GM23338 (cell line): ENCODE data around the gene PHKB. TPM values are rescaled to one million over a fixed set of nuclear protein-coding genes. Genes with fewer than 3 reads are reported as not detected.

ENCODE experiments used
- ATAC-seq: fragments of 200-7000 bp; cut with Tn5 transposase; 3 replicates; pipeline ENCODE4 v1.9.1; 2020
- DNase-seq: peaks from one replicate; pipeline ENCODE4 v3.0.0-alpha.2; 2015; ENCODE audit warnings: low spot score
- H2AFZ ChIP-seq: fragments of 200-600 bp; sonication (generic); 2 replicates; pipeline ENCODE4 v1.8.0; 2016; ENCODE audit warnings: antibody characterized with exemption, mild to moderate bottlenecking, moderate library complexity
- H3F3A ChIP-seq: fragments of 200-600 bp; sonication (generic); replicated peaks from 2 replicates; pipeline ENCODE4 v1.8.0; 2017; ENCODE audit warnings: antibody characterized with exemption, mixed run types, low read depth
- H3K27ac ChIP-seq: fragments of 200-600 bp; sonication (generic); 2 replicates; pipeline ENCODE4 v1.6.1; 2016; ENCODE audit warnings: low read depth
- H3K27me3 ChIP-seq: fragments of 200-600 bp; sonication (generic); 2 replicates; pipeline ENCODE4 v1.8.0; 2016; ENCODE audit warnings: mild to moderate bottlenecking, mixed run types, moderate library complexity; ENCODE audit not compliant: insufficient read depth
- H3K36me3 ChIP-seq: fragments of 200-600 bp; sonication (generic); 2 replicates; pipeline ENCODE4 v1.8.0; 2016; ENCODE audit warnings: mild to moderate bottlenecking; ENCODE audit not compliant: insufficient read depth
- H3K4me1 ChIP-seq: fragments of 200-600 bp; sonication (generic); 2 replicates; pipeline ENCODE4 v1.8.0; 2016; ENCODE audit warnings: mild to moderate bottlenecking, moderate library complexity; ENCODE audit not compliant: insufficient read depth
- H3K4me2 ChIP-seq: fragments of 200-600 bp; sonication (generic); 2 replicates; pipeline ENCODE4 v1.7.1; 2017; ENCODE audit warnings: mixed run types
- H3K4me3 ChIP-seq: fragments of 200-600 bp; sonication (generic); 2 replicates; pipeline ENCODE4 v1.6.1; 2016; ENCODE audit warnings: mixed run types
- H3K79me2 ChIP-seq: fragments of 200-600 bp; sonication (generic); replicated peaks from 2 replicates; pipeline ENCODE4 v1.8.0; 2017; ENCODE audit warnings: mild to moderate bottlenecking; ENCODE audit not compliant: insufficient read depth
- H3K9me2 ChIP-seq: fragments of 200-600 bp; sonication (generic); 2 replicates; pipeline ENCODE4 v1.8.0; 2017; ENCODE audit not compliant: insufficient read depth
- H4K20me1 ChIP-seq: fragments of 200-600 bp; sonication (generic); replicated peaks from 2 replicates; pipeline ENCODE4 v1.8.0; 2017; ENCODE audit warnings: mild to moderate bottlenecking; ENCODE audit not compliant: insufficient read depth
- H3K27ac Mint-ChIP-seq: 2 replicates; pipeline ENCODE4 v1.8.0; 2020; ENCODE audit warnings: inconsistent platforms, mild to moderate bottlenecking, moderate library complexity, mixed read lengths
- H3K27me3 Mint-ChIP-seq: 3 replicates; pipeline ENCODE4 v1.8.0; 2022; ENCODE audit warnings: low read depth, mild to moderate bottlenecking, moderate library complexity, mixed read lengths, inconsistent platforms; ENCODE audit not compliant: insufficient read depth, poor library complexity
- H3K36me3 Mint-ChIP-seq: 3 replicates; pipeline ENCODE4 v1.8.0; 2021; ENCODE audit warnings: low read depth, mild to moderate bottlenecking, inconsistent platforms, moderate library complexity, mixed read lengths
- H3K4me1 Mint-ChIP-seq: 3 replicates; pipeline ENCODE4 v1.8.0; 2020; ENCODE audit warnings: mild to moderate bottlenecking, inconsistent platforms, mixed read lengths
- H3K4me3 Mint-ChIP-seq: 3 replicates; pipeline ENCODE4 v1.8.0; 2021; ENCODE audit warnings: moderate library complexity, mild to moderate bottlenecking, inconsistent platforms, mixed read lengths
- H3K9me3 Mint-ChIP-seq: 3 replicates; pipeline ENCODE4 v1.8.0; 2020; ENCODE audit warnings: moderate library complexity, mild to moderate bottlenecking, inconsistent platforms, mixed read lengths
- CREB1 ChIP-seq: fragments of 250-450 bp; sonication (Bioruptor Pico); IDR thresholded peaks from 2 replicates; pipeline ENCODE4 v1.5.0; 2020; ENCODE audit warnings: low read depth, mild to moderate bottlenecking, moderate library complexity
- STAT1 ChIP-seq: IDR thresholded peaks from one replicate; pipeline ENCODE4 v1.6.1; 2016; ENCODE audit warnings: antibody characterized with exemption; ENCODE audit not compliant: unreplicated experiment
- polyA plus RNA-seq: library from polyadenylated mRNA; unstranded; fragments of >200 nt; fragmentation: Nextera tagmentation; extraction: Ambion mirVana; gene quantifications from 2 replicates; pipeline ENCODE4 v1.2.1, GENCODE V29; 2016
- total RNA-seq: library from RNA; depleted of rRNA; stranded (reverse); fragments of >200 nt; shearing (Covaris generic); gene quantifications from 2 replicates; pipeline ENCODE4 v1.2.3, GENCODE V29; 2014
- TF ChIP-seq, protein P1 (sequence below): fragments of 250-450 bp; sonication (Bioruptor Pico); IDR thresholded peaks from 2 replicates; pipeline ENCODE4 v1.5.0; 2020; ENCODE audit warnings: mild to moderate bottlenecking, moderate library complexity

The PHKB gene
- total and polyA plus RNA-seq, 2 experiments from 2014 or later: 20.3 to 57.3 TPM

DNA sequence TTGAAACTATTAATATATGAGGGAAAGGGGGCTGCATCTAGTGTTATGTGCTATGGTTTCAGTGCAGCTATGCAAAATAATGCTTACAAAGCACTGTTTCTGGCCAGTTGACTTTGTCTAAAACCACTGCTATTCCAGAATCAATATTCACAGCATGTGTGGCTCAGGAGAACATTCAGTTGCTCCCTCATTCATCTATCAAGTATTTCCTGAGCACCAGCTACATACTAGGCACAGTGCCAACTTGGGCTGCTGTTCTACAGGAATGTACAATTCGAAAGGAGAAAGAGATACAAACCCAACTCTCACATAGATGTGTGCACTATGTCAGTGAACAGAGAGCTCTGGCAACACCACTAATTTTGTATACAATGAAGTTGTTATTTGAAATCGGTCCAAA lies 183.0 kb downstream of the PHKB start:
- Histone ChIP-seq H3K4me2 (no peak overlapping the region), H4K20me1 (no peaks in the 10 kb centered on the region), H3K36me3 (no peaks in the 10 kb centered on the region), H3K27ac (no peak overlapping the region), H3K4me1 (no peaks in the 10 kb centered on the region), H3K79me2 (no peaks in the 10 kb centered on the region), H2AFZ (no peak overlapping the region), H3F3A (no peaks in the 10 kb centered on the region), H3K9me2 (no peaks in the 10 kb centered on the region), H3K4me3 (no peak overlapping the region), H3K27me3 (no peaks in the 10 kb centered on the region)
- Mint-ChIP-seq H3K36me3 (peaks cover 2% of the 10 kb centered on the region; the same call in 2 of the 3 replicates), H3K4me3 (no peak overlapping the region), H3K4me1 (peaks cover 8% of the 10 kb centered on the region), H3K27me3 (peaks cover 1% of the 10 kb centered on the region), H3K27ac (no peak overlapping the region), H3K9me3 (no peaks in the 10 kb centered on the region)
- ATAC-seq: no peak
- TF ChIP-seq STAT1 (no peak), CREB1 (CRISPR knock-in tag) (no peak)
- DNase-seq: no peak

DNA sequence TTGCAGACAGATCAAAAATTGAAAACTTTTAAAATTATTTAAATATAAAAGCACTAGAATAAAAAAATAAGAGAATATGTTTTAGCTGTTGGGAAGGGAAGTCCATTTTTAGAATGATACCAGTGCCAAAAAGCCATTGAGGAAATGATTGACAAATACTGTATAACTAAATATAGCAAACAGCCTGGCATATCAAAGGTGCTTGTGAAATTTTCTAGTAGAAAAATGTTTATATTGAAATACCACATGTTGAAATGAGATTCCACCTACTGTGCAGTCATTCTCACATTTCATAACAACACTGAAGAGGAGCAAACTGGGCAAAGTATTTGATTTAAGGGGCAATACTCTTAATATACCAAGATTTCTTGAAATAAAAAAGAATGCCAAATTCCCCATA lies 183.5 kb downstream of the PHKB start:
- no peak overlapping the region for H3K27ac Mint-ChIP-seq

More for the DNA sequence above, 183.5 kb downstream of the PHKB start:
- no peaks in the 10 kb centered on the region for H4K20me1 ChIP-seq
- H3K4me1 Mint-ChIP-seq: peaks cover 8% of the 10 kb centered on the region
- no peak overlapping the region for H2AFZ ChIP-seq
- H3K4me3 Mint-ChIP-seq: no peak overlapping the region
- no peaks in the 10 kb centered on the region for H3K36me3 ChIP-seq
- no peak overlapping the region for H3K27ac ChIP-seq
- peaks cover 2% of the 10 kb centered on the region; the same call in 2 of the 3 replicates for H3K36me3 Mint-ChIP-seq
- H3K4me2 ChIP-seq: no peak overlapping the region
- no peaks in the 10 kb centered on the region for H3K9me3 Mint-ChIP-seq
- no peaks in the 10 kb centered on the region for H3K4me1 ChIP-seq
- TF ChIP-seq, protein P1, sequence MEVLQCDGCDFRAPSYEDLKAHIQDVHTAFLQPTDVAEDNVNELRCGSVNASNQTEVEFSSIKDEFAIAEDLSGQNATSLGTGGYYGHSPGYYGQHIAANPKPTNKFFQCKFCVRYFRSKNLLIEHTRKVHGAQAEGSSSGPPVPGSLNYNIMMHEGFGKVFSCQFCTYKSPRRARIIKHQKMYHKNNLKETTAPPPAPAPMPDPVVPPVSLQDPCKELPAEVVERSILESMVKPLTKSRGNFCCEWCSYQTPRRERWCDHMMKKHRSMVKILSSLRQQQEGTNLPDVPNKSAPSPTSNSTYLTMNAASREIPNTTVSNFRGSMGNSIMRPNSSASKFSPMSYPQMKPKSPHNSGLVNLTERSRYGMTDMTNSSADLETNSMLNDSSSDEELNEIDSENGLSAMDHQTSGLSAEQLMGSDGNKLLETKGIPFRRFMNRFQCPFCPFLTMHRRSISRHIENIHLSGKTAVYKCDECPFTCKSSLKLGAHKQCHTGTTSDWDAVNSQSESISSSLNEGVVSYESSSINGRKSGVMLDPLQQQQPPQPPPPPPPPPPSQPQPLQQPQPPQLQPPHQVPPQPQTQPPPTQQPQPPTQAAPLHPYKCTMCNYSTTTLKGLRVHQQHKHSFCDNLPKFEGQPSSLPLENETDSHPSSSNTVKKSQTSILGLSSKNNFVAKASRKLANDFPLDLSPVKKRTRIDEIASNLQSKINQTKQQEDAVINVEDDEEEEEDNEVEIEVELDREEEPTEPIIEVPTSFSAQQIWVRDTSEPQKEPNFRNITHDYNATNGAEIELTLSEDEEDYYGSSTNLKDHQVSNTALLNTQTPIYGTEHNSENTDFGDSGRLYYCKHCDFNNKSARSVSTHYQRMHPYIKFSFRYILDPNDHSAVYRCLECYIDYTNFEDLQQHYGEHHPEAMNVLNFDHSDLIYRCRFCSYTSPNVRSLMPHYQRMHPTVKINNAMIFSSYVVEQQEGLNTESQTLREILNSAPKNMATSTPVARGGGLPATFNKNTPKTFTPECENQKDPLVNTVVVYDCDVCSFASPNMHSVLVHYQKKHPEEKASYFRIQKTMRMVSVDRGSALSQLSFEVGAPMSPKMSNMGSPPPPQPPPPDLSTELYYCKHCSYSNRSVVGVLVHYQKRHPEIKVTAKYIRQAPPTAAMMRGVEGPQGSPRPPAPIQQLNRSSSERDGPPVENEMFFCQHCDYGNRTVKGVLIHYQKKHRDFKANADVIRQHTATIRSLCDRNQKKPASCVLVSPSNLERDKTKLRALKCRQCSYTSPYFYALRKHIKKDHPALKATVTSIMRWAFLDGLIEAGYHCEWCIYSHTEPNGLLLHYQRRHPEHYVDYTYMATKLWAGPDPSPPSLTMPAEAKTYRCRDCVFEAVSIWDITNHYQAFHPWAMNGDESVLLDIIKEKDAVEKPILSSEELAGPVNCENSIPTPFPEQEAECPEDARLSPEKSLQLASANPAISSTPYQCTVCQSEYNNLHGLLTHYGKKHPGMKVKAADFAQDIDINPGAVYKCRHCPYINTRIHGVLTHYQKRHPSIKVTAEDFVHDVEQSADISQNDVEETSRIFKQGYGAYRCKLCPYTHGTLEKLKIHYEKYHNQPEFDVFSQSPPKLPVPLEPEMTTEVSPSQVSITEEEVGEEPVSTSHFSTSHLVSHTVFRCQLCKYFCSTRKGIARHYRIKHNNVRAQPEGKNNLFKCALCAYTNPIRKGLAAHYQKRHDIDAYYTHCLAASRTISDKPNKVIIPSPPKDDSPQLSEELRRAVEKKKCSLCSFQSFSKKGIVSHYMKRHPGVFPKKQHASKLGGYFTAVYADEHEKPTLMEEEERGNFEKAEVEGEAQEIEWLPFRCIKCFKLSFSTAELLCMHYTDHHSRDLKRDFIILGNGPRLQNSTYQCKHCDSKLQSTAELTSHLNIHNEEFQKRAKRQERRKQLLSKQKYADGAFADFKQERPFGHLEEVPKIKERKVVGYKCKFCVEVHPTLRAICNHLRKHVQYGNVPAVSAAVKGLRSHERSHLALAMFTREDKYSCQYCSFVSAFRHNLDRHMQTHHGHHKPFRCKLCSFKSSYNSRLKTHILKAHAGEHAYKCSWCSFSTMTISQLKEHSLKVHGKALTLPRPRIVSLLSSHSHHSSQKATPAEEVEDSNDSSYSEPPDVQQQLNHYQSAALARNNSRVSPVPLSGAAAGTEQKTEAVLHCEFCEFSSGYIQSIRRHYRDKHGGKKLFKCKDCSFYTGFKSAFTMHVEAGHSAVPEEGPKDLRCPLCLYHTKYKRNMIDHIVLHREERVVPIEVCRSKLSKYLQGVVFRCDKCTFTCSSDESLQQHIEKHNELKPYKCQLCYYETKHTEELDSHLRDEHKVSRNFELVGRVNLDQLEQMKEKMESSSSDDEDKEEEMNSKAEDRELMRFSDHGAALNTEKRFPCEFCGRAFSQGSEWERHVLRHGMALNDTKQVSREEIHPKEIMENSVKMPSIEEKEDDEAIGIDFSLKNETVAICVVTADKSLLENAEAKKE (CRISPR knock-in tag): no peak
- no peaks in the 10 kb centered on the region for H3K27me3 ChIP-seq
- peaks cover 1% of the 10 kb centered on the region for H3K27me3 Mint-ChIP-seq
- no peaks in the 10 kb centered on the region for H3F3A ChIP-seq
- H3K79me2 ChIP-seq: no peaks in the 10 kb centered on the region
- DNase-seq: no peak
- H3K4me3 ChIP-seq: no peak overlapping the region
- no peak for ATAC-seq
- no peaks in the 10 kb centered on the region for H3K9me2 ChIP-seq
